ENCODE results near the gene LAMC2. TPM values are rescaled to one million over a fixed set of nuclear protein-coding genes. Genes with fewer than 3 reads are reported as not detected.

LAMC2 gene
- total and polyA plus RNA-seq, 9 of the 15 experiments (the other 6 are each of a cell fraction or from before 2014, with no cell fraction given), result 0.02 to 0.03 TPM; not detected in 7

DNA sequence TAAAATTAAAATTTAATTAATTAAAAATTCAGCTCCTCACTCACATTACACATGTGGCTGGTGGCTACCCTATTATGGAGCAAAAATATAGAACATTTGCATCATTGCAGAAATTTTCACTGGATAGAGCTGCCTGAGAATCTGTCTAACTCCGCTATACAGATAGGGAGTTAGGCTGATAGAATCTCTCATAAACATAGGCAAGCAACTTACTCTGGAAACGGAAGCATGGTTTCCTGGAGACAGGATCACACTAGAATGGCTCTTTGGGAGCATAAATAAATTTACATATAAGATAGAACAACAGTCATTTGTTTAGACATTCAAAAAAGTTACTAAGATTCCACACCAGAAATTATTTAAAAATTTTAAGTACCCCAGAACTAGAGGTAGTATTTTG lies 12.2 kb upstream of the LAMC2 start:
- Histone ChIP-seq H3K9me3 (replicated peaks; ENCODE audit: control insufficient read depth, insufficient read depth, low read depth, low read length) (no peaks in the 10 kb centered on the region), H3K27me3 (ENCODE audit: control insufficient read depth in 2 of 2, insufficient read depth in 2 of 2, low read length in 2 of 2) (peaks cover 0 to 4% of the 10 kb centered on the region in 2 experiments; a peak in 1 of 5 replicates), H3K4me3 (no peak overlapping the region), H3K4me1 (replicated peaks in 1 of 2; ENCODE audit: control insufficient read depth in 2 of 2, insufficient read depth in 2 of 2, low read length in 2 of 2) (no peaks in the 10 kb centered on the region), H3K79me2 (ENCODE audit: control insufficient read depth, insufficient read depth, low read length) (no peaks in the 10 kb centered on the region), H3K9me1 (ENCODE audit: control insufficient read depth, insufficient read depth, low read length) (no peaks in the 10 kb centered on the region), H3K4me2 (ENCODE audit: insufficient read depth, low read length) (no peak overlapping the region), H4K20me1 (replicated peaks; ENCODE audit: control insufficient read depth, insufficient read depth, low read length) (no peaks in the 10 kb centered on the region), H3K9ac (ENCODE audit: insufficient read depth in 1 of 2, low read depth in 2 of 2, low read length in 2 of 2) (no peak overlapping the region), H2AFZ (ENCODE audit: low read depth, low read length) (no peak overlapping the region), H3K36me3 (ENCODE audit: control insufficient read depth, insufficient read depth, low read length) (no peaks in the 10 kb centered on the region), H3K27ac (ENCODE audit: extremely low read depth, low read depth, low read length) (no peak overlapping the region)
- intact Hi-C loops (cut with micrococcal nuclease) (no loop called here), in situ Hi-C loops (cut with MboI) (no loop called here)
- BruUV-seq (replicated peaks), result no TSS peak
- DNase-seq (ENCODE audit: extremely low read depth in 1 of 4, low spot score in 3 of 4), result no peak
- 0% methylated on average over 2 of the region's 2 CpGs for WGBS (ENCODE audit: insufficient coverage, low coverage, missing lambda C conversion rate)
- FAIRE-seq, result no peak
- POLR2A ChIA-PET, result no interaction called here
- TF ChIP-seq BRCA1 (IDR thresholded peaks at IDR 0.05) (no peak), BRCA1 (CRISPR knock-in tag; IDR thresholded peaks at IDR 0.05) (no peak), ZNF134 (CRISPR knock-in tag; conservative IDR thresholded peaks at IDR 0.05) (no peak)
- CTCF ChIA-PET (ENCODE audit: low intra/inter-chr PET ratio), result no interaction called here
- ATAC-seq, result no peak

DNA sequence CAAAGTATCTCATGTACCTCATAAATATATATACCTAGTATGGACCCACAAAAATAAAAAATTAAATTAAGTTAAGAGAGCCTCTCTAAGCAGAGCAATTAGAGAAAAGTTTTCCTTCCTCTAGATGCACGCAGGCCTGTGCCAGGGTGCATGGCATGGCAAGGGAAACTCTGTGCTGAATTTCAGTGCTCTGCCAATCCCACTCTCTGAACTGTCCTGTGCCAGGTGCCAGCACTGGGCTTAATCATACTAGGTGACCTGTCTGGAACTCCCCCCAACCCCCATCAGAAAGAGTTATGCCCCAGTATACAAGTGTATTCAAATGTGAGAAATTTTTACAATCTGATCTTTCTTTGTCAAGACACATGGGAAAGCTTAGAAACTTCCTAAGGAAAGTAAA lies 10.4 kb upstream of the LAMC2 start:
- no peak overlapping the region for H3K27ac ChIP-seq (ENCODE audit: extremely low read depth, low read depth, low read length)
- in situ Hi-C loops (cut with MboI) (no loop called here), intact Hi-C loops (cut with micrococcal nuclease) (no loop called here)
- H4K20me1 ChIP-seq (replicated peaks; ENCODE audit: control insufficient read depth, insufficient read depth, low read length), result no peaks in the 10 kb centered on the region
- no peaks in the 10 kb centered on the region for H3K4me1 ChIP-seq (replicated peaks in 1 of 2; ENCODE audit: control insufficient read depth in 2 of 2, insufficient read depth in 2 of 2, low read length in 2 of 2)
- peaks cover 0 to 4% of the 10 kb centered on the region in 2 experiments; a peak in 1 of 5 replicates for H3K27me3 ChIP-seq (ENCODE audit: control insufficient read depth in 2 of 2, insufficient read depth in 2 of 2, low read length in 2 of 2)
- H3K36me3 ChIP-seq (ENCODE audit: control insufficient read depth, insufficient read depth, low read length), result no peaks in the 10 kb centered on the region
- H3K9ac ChIP-seq (ENCODE audit: insufficient read depth in 1 of 2, low read depth in 2 of 2, low read length in 2 of 2), result no peak overlapping the region
- H3K4me3 ChIP-seq, result no peak overlapping the region
- no peaks in the 10 kb centered on the region for H3K9me1 ChIP-seq (ENCODE audit: control insufficient read depth, insufficient read depth, low read length)
- no peaks in the 10 kb centered on the region for H3K79me2 ChIP-seq (ENCODE audit: control insufficient read depth, insufficient read depth, low read length)
- no TSS peak for BruUV-seq (replicated peaks)
- no peak overlapping the region for H2AFZ ChIP-seq (ENCODE audit: low read depth, low read length)
- ChIA-PET POLR2A (no interaction called here), CTCF (ENCODE audit: low intra/inter-chr PET ratio) (no interaction called here)
- ATAC-seq, result no peak
- no peaks in the 10 kb centered on the region for H3K9me3 ChIP-seq (replicated peaks; ENCODE audit: control insufficient read depth, insufficient read depth, low read depth, low read length)
- 0% methylated on average over 1 of the region's 1 CpG for WGBS (ENCODE audit: insufficient coverage, low coverage, missing lambda C conversion rate)
- FAIRE-seq, result no peak
- H3K4me2 ChIP-seq (ENCODE audit: insufficient read depth, low read length), result no peak overlapping the region
- DNase-seq (ENCODE audit: extremely low read depth in 1 of 4, low spot score in 3 of 4), result no peak
- no peak for TF ChIP-seq EHMT2 (IDR thresholded peaks at IDR 0.05)
- no peak for TF ChIP-seq RBM25 (IDR thresholded peaks at IDR 0.05; ENCODE audit: low read depth, low read length, severe bottlenecking)
- no peak for TF ChIP-seq ZNF707 (CRISPR knock-in tag; conservative IDR thresholded peaks at IDR 0.05)
- TF ChIP-seq ETV6 (IDR thresholded peaks at IDR 0.05; ENCODE audit: borderline replicate concordance in 1 of 2, low read depth in 2 of 2, low read length in 1 of 2), result no peak
- no peak for TF ChIP-seq ETV6 (CRISPR knock-in tag; IDR thresholded peaks at IDR 0.05; ENCODE audit: borderline replicate concordance)
- TF ChIP-seq, protein P1, sequence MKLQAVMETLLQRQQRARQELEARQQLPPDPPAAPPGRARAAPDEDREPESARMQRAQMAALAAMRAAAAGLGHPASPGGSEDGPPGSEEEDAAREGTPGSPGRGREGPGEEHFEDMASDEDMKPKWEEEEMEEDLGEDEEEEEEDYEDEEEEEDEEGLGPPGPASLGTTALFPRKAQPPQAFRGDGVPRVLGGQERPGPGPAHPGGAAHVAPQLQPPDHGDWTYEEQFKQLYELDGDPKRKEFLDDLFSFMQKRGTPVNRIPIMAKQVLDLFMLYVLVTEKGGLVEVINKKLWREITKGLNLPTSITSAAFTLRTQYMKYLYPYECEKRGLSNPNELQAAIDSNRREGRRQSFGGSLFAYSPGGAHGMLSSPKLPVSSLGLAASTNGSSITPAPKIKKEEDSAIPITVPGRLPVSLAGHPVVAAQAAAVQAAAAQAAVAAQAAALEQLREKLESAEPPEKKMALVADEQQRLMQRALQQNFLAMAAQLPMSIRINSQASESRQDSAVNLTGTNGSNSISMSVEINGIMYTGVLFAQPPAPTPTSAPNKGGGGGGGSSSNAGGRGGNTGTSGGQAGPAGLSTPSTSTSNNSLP (IDR thresholded peaks at IDR 0.05; ENCODE audit: borderline replicate concordance, low read depth, low read length), result no peak
- no peak for TF ChIP-seq MCM2 (IDR thresholded peaks at IDR 0.05; ENCODE audit: low read depth)
- no peak for TF ChIP-seq MYBL2 (IDR thresholded peaks at IDR 0.05; ENCODE audit: low read depth)
- TF ChIP-seq MYBL2 (CRISPR knock-in tag; IDR thresholded peaks at IDR 0.05; ENCODE audit: borderline replicate concordance), result no peak
- no peak for TF ChIP-seq GABPB2 (CRISPR knock-in tag; conservative IDR thresholded peaks at IDR 0.05)
- TF ChIP-seq RBM15 (IDR thresholded peaks at IDR 0.05; ENCODE audit: insufficient read depth, low read length), result no peak
- no peak for TF ChIP-seq RNF219 (CRISPR knock-in tag; IDR thresholded peaks at IDR 0.05)
